GM12891 (cell line): ENCODE measurements around the gene PSD.

Source experiments
- DNase-seq: peaks from one replicate; pipeline ENCODE4 v3.0.0; 2011; ENCODE audit warnings: low spot score; ENCODE audit not compliant: insufficient read length
- FAIRE-seq: peaks from 2 replicates; lab custom pipeline; 2011; peaks lifted over from hg19 to GRCh38; lab: Jason Lieb, UNC
- PAX5 ChIP-seq: IDR thresholded peaks from 2 replicates; pipeline ENCODE4 v1.6.1; 2011; ENCODE audit warnings: low read length, moderate library complexity, mild to moderate bottlenecking; ENCODE audit not compliant: insufficient read depth, severe bottlenecking
- POLR2A ChIP-seq: IDR thresholded peaks from 2 replicates; pipeline ENCODE4 v1.6.1; 2011; ENCODE audit warnings: low read depth, low read length, control low read depth
- POLR2AphosphoS5 ChIP-seq: IDR thresholded peaks from 2 replicates; pipeline ENCODE4 v1.6.1; 2011; ENCODE audit warnings: low read depth, low read length, control low read depth
- POU2F2 ChIP-seq: IDR thresholded peaks from 2 replicates; pipeline ENCODE4 v1.6.1; 2011; ENCODE audit warnings: low read depth, mild to moderate bottlenecking, control low read depth, low read length, moderate library complexity
- SPI1 ChIP-seq: IDR thresholded peaks from 2 replicates; pipeline ENCODE4 v1.6.1; 2011; ENCODE audit warnings: low read depth, low read length, control low read depth
- TAF1 ChIP-seq: IDR thresholded peaks from 2 replicates; pipeline ENCODE4 v1.6.1; 2011; ENCODE audit warnings: low read depth, low read length, control low read depth

Gene PSD

DNA sequence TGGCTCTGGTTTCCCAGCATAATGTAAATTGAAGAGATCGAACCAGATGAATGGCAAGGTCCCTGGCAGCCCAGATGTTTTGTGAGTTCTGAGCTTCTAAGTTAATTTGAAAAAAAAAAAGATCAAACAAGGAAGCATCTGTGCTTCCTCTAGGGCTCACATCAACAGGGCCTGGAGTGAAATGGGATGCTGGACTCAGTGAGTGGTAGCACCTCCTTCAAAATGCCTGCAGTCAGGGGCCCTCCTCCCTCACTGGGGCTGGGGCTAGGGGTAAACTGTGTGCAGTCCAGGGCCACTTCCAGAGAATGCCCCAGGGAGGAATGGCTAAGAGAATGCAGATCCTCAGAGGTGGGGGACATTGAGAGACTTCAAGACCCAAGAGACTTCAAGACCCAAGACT is 19.8 kb upstream of the PSD start:
- TF ChIP-seq POLR2A (no peak), POLR2AphosphoS5 (no peak), POU2F2 (no peak), PAX5 (no peak), TAF1 (no peak), SPI1 (no peak)
- FAIRE-seq (no peak), DNase-seq (no peak)

DNA sequence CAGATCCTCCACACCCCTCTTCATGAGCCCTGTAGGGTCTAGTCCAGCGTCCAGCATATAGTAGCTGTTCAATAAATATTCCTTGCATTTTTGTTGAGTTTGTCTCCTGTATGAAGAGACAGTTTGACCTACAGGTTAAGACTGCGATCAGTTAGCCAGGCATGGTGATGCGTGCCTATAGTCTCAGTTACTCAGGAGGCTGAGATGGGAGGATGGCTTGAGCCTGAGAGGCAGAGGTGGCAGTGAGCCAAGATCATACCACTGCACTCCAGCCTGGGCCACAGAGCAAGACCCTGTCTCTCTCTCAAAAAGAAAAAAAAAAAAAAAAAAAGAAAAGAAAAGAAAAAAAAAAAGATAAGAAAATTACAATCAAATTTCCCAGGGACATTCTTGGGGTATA is 18.9 kb upstream of the PSD start:
- DNase-seq (no peak), FAIRE-seq (no peak)
- TF ChIP-seq PAX5 (no peak), POLR2A (no peak), SPI1 (no peak), POU2F2 (no peak), POLR2AphosphoS5 (no peak), TAF1 (no peak)

DNA sequence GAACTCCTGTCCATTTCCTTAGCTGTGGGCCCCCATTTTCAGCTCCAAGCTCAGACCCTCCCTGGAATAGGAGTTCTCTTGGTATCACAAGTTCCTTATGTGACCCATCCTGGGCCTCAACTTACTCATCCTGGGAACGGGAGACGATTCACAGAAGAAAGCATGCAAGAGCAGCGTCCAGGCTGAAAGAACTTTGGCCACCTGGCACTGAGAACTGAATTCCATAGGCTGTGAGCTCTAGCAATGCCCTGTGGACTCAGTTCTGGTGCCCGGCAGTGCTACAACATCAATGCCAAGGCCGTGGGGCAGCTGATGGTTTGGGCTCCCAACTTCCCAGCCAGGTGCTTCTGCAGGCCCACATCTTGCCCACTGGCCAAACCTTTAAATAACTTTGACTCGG is 17.7 kb upstream of the PSD start:
- no peak for FAIRE-seq
- no peak for DNase-seq
- TF ChIP-seq POU2F2 (no peak), PAX5 (no peak), SPI1 (no peak), POLR2AphosphoS5 (no peak)

DNA sequence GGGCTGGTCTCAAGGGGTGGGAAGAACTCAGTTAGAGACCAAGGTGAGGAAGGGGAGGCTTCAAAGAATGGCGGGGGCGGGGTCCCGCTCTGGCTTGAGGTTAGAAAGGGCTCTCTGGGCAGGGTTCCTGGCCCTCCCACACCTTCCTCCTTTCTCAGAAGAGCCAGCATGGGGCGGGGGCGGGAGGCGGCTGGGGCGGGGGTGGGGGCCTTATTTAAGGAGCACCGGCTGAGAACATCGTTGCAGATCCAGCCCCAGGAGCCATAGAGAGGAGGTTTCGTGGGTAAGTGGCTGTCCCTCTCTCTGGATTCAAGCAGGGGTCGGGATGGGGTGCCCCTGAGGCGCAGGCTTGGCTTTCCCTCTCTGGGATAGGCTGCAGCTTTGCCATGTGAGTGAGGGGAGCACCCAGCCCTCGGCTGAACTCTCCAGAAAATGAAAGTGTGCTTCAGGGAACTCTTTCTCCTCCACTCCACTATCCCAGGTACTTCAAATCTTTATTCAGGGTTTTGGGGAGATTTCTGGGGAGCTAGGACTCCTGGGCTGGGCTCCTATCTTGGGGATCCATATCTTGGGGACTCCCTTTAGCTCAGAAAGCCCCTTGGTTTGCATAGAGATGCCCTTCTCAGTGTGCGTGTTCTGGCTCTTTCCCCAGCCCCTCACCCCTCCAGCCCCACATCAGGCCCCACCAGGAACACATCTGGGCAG is 17.1 kb upstream of the PSD start:
- TF ChIP-seq POLR2A (peak; percentile 73), TAF1 (peak; percentile 46; the same call in 1 of the 2 replicates), POU2F2 (no peak), POLR2AphosphoS5 (no peak)
- DNase-seq = no peak
- peak; percentile 5 for FAIRE-seq

DNA sequence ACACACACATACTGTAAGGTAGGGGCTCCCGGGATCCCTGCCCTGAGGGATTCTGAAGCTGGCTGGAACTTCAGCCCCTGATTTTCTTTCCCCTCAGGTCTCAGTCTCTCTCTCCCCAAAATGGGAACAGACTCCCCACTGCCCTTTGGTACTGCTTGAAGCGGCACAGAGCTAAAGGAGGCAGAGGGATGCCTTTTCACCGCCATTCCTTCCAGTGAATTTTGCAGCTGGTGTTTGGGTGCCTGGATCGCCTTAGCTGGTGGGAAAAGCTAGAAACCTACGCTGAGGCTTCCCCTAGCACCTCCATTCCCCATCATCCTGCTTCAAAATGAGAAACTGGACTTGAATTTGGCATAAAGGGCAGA is 16.5 kb upstream of the PSD start:
- FAIRE-seq (no peak), DNase-seq (no peak)
- TF ChIP-seq PAX5 (no peak), POU2F2 (no peak), SPI1 (no peak), TAF1 (no peak), POLR2A (no peak), POLR2AphosphoS5 (no peak; the same call in 1 of the 2 replicates)

DNA sequence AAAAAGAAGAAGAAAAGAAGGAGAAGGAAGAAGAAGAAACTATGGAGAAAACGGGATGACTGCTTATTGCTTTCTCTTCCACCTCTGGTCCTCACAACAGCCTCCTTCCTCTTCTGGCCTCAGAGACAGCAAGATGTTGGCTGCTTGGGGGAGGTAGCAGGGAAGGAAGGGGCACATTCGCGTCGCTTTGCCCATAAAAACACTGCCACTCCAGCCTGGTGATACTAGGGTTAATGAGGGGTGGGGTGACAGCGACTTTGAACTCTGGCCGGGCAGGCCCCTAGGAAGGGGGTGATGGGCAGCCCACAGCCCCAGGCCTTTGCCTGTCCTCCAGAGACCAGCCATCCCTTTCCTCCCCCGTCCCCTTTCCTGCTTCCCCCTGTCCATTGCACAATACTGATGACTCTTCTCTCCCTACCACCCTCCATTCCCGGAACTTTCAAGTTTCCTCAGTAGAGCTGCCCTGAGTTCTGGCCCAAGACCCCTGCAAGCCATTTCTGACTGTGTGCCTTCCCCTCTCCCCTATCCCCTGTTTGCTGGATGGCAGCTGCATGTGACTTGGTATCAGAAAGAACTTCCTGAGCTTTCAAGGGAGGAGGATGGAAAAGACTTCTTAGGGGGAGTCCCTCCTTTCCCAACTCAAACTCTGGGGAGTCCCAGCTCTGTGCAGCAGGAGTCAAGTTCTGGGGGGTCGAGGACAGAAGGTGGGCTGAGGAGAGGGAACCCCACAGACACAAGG is 16.0 kb upstream of the PSD start:
- peak; percentile 41 for FAIRE-seq
- TF ChIP-seq POLR2A = no peak

DNA sequence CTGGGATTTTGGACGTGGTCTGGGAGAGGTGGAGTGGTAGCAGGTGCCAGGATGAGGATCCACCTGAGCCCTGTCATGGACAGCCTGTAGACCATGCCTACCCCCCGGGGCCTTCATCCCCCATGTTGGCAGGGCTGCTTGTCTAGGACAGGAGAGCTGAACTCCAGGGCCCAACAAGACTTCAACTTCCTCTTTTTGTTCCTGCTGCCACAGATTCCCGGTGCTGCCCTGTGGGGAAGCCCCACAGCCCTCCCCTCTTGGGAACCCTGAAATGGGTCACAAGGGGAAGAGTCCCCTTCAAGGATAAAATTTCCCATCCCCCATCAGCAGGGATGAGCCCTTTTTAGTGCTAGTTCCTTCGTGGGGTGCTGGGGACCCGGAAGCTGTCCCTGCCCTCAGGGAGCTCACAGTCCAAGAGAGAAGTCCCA is 15.0 kb upstream of the PSD start:
- DNase-seq (no peak), FAIRE-seq (no peak)
- TF ChIP-seq POU2F2 (no peak), SPI1 (peak; percentile 61)

More for the DNA sequence above, 16.0 kb upstream of the PSD start:
- no peak for DNase-seq

DNA sequence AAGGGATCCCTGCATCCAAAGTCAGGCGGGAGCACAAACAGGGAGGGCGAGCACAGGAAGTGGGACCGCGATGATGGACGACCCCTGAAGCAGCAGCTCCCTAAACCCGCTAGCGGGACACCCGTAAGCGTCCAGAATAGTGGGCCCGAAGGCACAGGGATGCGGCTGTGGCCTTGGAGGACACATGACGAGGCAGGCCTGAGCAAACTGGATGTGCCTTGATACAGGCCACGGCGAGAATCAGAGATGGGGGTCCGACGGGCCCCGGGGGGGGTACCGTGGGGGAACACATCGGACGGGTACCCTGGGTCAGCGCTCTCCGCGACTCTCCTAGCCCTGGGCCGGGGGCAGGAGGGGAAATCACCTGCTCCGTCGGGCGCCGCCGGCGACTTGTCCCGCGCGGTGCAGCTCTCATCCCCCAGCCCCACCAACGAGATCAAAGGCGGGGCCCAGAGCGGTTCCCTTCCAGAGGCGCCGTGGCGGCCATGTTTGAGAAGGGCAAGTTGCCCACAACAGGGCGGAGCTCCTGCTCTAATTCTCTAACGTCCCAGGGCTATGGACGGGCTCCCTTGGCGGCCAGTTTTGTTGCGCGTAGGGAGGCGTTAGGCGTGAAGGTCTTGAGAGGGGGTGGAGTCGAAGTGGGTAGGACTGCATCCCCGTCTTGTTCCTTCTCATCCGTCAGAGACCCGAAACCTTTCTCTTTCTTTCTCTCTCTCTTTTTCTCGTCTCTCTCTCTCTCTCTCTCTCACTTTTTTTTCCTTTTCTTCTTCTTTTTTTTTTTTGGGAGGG is 13.8 kb upstream of the PSD start, which contains the start of gene CUEDC2:
CUEDC2 (minus strand) TSS at position 413 of the 789 bp plus-strand sequence. CDS start 7,386 bp downstream, outside the sequence.
- FAIRE-seq (peak; percentile 91), DNase-seq (peak; percentile 90)
- TF ChIP-seq TAF1 = peak; percentile 72
- peak; percentile 61 for TF ChIP-seq POLR2A
- TF ChIP-seq POU2F2 = peak; percentile 58; the same call in 1 of the 2 replicates
- no peak for TF ChIP-seq PAX5
- TF ChIP-seq POLR2AphosphoS5 = peak; percentile 61; the same call in 1 of the 2 replicates
- peak; percentile 42 for TF ChIP-seq SPI1

DNA sequence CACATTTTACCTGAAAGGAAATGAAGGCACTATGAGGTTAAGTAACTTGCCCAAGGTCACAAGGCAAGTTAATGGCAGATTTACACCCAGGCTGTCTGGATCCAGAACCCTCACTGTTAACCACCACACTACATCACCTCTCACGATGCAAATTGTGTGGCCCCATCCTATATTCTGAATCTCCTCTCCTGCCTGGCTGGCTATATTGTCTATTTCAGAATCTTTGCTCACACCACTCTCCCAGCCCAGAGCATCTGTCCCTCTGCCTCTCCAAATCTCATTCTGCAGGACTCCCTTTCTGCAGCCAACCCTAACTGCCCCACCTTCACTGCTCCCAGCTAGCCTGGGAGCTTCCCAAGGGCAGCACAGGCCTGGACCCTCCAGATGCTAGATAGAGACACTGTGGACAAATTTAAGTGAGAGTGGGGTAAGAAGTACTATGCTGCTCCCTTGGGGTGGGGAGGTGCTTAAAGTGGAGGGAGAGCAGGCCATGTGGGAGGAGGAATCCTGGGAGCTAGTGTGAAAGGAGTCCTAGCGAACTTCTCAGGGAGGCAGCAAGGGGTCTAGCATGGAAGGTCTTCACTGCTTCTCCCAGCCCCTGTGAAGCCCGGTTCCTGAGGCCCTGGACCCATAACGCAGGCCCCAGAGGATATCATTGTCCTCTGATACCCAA is 13.0 kb upstream of the PSD start:
- TF ChIP-seq POLR2AphosphoS5 (0 out of 2 replicates have a peak, but pooled peaks have one; percentile 24), TAF1 (no peak), POLR2A (no peak), SPI1 (no peak), PAX5 (no peak), POU2F2 (peak; percentile 75; the same call in 1 of the 2 replicates)
- DNase-seq (no peak), FAIRE-seq (no peak)
